B cell (primary cell): Measurements from ENCODE around the gene UTP25. TPM values are rescaled to one million over a fixed set of nuclear protein-coding genes. Genes with fewer than 3 reads are reported as not detected.

ENCODE experiments used
- ATAC-seq: fragments of 200-7000 bp; cut with Tn5 transposase; one replicate; pipeline ENCODE4 v1.10.0; 2021; ENCODE audit warnings: low read depth, mild to moderate bottlenecking, moderate number of reproducible peaks, moderate library complexity
- CTCF ChIA-PET: fragments of 350-600 bp; sonication (Branson Sonifier 250); formaldehyde crosslinking; loops from one replicate; lab custom pipeline; 2021; ENCODE audit warnings: antibody characterized with exemption, inconsistent platforms; lab: Charles Lee
- POLR2A ChIA-PET: fragments of 350-600 bp; sonication (Branson Sonifier 250); formaldehyde crosslinking; loops from one replicate; lab custom pipeline; 2021; ENCODE audit warnings: antibody characterized with exemption; lab: Charles Lee
- DNase-seq: peaks from one replicate; pipeline ENCODE4 v3.0.0; 2013
- H2AFZ ChIP-seq: 2 replicates; pipeline ENCODE4 v1.6.1; 2012; ENCODE audit warnings: mild to moderate bottlenecking, low read depth, low read length; ENCODE audit not compliant: insufficient read depth, poor library complexity, severe bottlenecking
- H3K27ac ChIP-seq, 2 donors: 1 replicate in 1 of 2; 2 replicates in 1 of 2; pipeline ENCODE4 v1.5.1; 2012 to 2013; ENCODE audit warnings: low read length in 2 of 2, mild to moderate bottlenecking in 2 of 2, moderate library complexity in 1 of 2
- H3K27me3 ChIP-seq, 4 experiments: fragments of 200-600 bp in 1 of 4; sonication (generic) in 1 of 4; replicated peaks in 1 of 4; 1 replicate in 2 of 4; 2 replicates in 2 of 4; pipeline versions ENCODE4 v1.6.1 to v1.7.0; 2013 to 2016; ENCODE audit warnings: low read length in 3 of 4, mild to moderate bottlenecking in 2 of 4, mixed read lengths in 1 of 4, moderate library complexity in 1 of 4; ENCODE audit not compliant: insufficient read depth in 4 of 4, control insufficient read depth in 3 of 4; ENCODE audit errors: control extremely low read depth in 1 of 4
- H3K36me3 ChIP-seq, 2 experiments: replicated peaks in 1 of 2; 1 replicate in 1 of 2; 2 replicates in 1 of 2; pipeline versions ENCODE4 v1.6.1 to v1.7.1; 2013; ENCODE audit warnings: low read length in 1 of 2; ENCODE audit not compliant: insufficient read depth in 2 of 2, control insufficient read depth in 1 of 2; ENCODE audit errors: control extremely low read depth in 1 of 2, extremely low read depth in 1 of 2
- H3K4me1 ChIP-seq, 2 donors: fragments of 200-600 bp in 1 of 2; sonication (generic) in 1 of 2; 1 replicate in 1 of 2; 2 replicates in 1 of 2; pipeline versions ENCODE4 v1.5.1 to v1.6.1; 2013 to 2017; ENCODE audit warnings: low read length in 2 of 2; ENCODE audit not compliant: control insufficient read depth in 2 of 2, insufficient read depth in 2 of 2
- H3K4me2 ChIP-seq: replicated peaks from 2 replicates; pipeline ENCODE3; 2012; ENCODE audit warnings: mild to moderate bottlenecking, low read depth, low read length; ENCODE audit not compliant: poor library complexity, severe bottlenecking
- H3K4me3 ChIP-seq, 5 experiments: fragments of 200-600 bp in 1 of 5; sonication (generic) in 1 of 5; 1 replicate in 3 of 5; 2 replicates in 2 of 5; pipeline versions ENCODE4 v1.5.1 to v1.7.0; 2011 to 2016; ENCODE audit warnings: low read length in 4 of 5, mild to moderate bottlenecking in 4 of 5, low read depth in 2 of 5, control low read depth in 1 of 5, moderate library complexity in 1 of 5; ENCODE audit not compliant: insufficient read depth in 1 of 5; ENCODE audit errors: control extremely low read depth in 1 of 5, extremely low read depth in 1 of 5
- H3K79me2 ChIP-seq: fragments of 200-600 bp; sonication (generic); one replicate; pipeline ENCODE4 v1.6.0; 2016; ENCODE audit warnings: low read length; ENCODE audit not compliant: control insufficient read depth, insufficient read depth
- H3K9ac ChIP-seq: fragments of 200-600 bp; sonication (generic); 2 replicates; pipeline ENCODE4 v1.6.1; 2017; ENCODE audit warnings: mild to moderate bottlenecking, low read length, moderate library complexity
- H3K9me3 ChIP-seq, 3 donors: one replicate each; pipeline versions ENCODE4 v1.6.1 to v1.7.1; 2013; ENCODE audit warnings: low read length in 2 of 3; ENCODE audit not compliant: control insufficient read depth in 2 of 3, insufficient read depth in 1 of 3; ENCODE audit errors: control extremely low read depth in 1 of 3
- H4K20me1 ChIP-seq: 2 replicates; pipeline ENCODE4 v1.6.0; 2012; ENCODE audit warnings: mild to moderate bottlenecking, low read length; ENCODE audit not compliant: insufficient read depth, control insufficient read depth, poor library complexity, severe bottlenecking
- H3K27ac Mint-ChIP-seq: one replicate; pipeline ENCODE4 v1.8.0; 2021; ENCODE audit warnings: mixed read lengths
- H3K27me3 Mint-ChIP-seq: one replicate; pipeline ENCODE4 v1.8.0; 2021; ENCODE audit warnings: mixed read lengths
- H3K4me1 Mint-ChIP-seq: one replicate; pipeline ENCODE4 v1.8.0; 2021; ENCODE audit warnings: mixed read lengths
- H3K4me3 Mint-ChIP-seq: one replicate; pipeline ENCODE4 v1.8.0; 2021; ENCODE audit warnings: mixed read lengths
- H3K9me3 Mint-ChIP-seq: one replicate; pipeline ENCODE4 v1.8.0; 2022; ENCODE audit warnings: mixed read lengths; ENCODE audit not compliant: insufficient read depth
- CTCF ChIP-seq: fragments of 200-600 bp; IDR thresholded peaks from one replicate; pipeline ENCODE4 v1.8.0; 2022; ENCODE audit warnings: antibody characterized with exemption, mild to moderate bottlenecking
- EZH2 ChIP-seq: IDR thresholded peaks from 2 replicates; pipeline ENCODE4 v1.6.1; 2012; ENCODE audit warnings: borderline replicate concordance, low read depth, mild to moderate bottlenecking, moderate library complexity, low read length; ENCODE audit not compliant: insufficient read depth, poor library complexity, severe bottlenecking
- WGBS: methylation state at CpG from one replicate; pipeline ENCODE4 v1.1.5; 2013; ENCODE audit warnings: missing lambda C conversion rate; ENCODE audit not compliant: insufficient coverage; 5-methylcytosine and 5-hydroxymethylcytosine counted together
- intact Hi-C: fragments of 100-400 bp; cut with micrococcal nuclease; formaldehyde crosslinking; loops from one replicate; pipeline ENCODE4 v1.10.0; 2022
- polyA plus RNA-seq: library from polyadenylated mRNA; depleted of rRNA; stranded (reverse); fragments of >200 nt; gene quantifications from 2 replicates; pipeline ENCODE4 v1.2.3, GENCODE V29; 2012
- total RNA-seq, 2 donors: library from RNA; stranded (reverse); fragments of 120-200 nt in 1 of 2; gene quantifications; 1 replicate in 1 of 2; 2 replicates in 1 of 2; pipeline versions ENCODE4 v1.2.3 to v1.2.4, GENCODE V29; 2013 to 2022

The UTP25 gene
- total and polyA plus RNA-seq, 2 donors (not counting 1 experiment from before 2014, with no cell fraction given), result 6.2 to 16.6 TPM

GRCh38 chr1:209835782-209836298, 8.1 kb downstream of the UTP25 start:
- ATAC-seq, result no peak
- peaks cover 4% of the 10 kb centered on the region for H3K79me2 ChIP-seq
- peaks cover 2% of the 10 kb centered on the region for H3K4me1 Mint-ChIP-seq

DNA sequence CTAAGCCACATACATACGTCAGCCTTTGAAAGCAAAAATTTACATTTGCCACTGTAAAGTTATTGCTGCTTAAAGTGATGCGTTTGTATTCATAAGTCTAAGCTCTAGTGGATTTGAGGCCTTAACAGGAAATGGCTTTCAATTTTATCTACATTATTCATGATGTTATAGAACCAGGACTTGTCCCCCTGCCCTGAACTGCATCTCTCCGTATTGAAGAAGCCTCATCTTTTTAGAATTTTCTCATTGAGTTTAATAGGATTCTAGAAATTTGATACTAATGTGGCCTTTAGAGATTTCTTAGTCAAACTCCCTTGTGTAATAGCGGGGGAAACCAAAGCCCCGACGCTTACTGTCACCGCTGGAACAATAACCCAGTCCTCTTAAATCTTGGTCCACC, 9.9 kb downstream of the UTP25 start:
- 100% methylated on average over 1 of the region's 7 CpGs for WGBS

More at GRCh38 chr1:209835782-209836298, 8.1 kb downstream of the UTP25 start:
- no peak overlapping the region for H3K4me3 Mint-ChIP-seq
- H4K20me1 ChIP-seq, result peaks cover 27% of the 10 kb centered on the region
- no peaks in the 10 kb centered on the region for H3K9me3 Mint-ChIP-seq
- DNase-seq, result no peak
- H3K36me3 ChIP-seq, result peaks cover 31 to 97% of the 10 kb centered on the region in 2 experiments
- no peak overlapping the region for H3K9ac ChIP-seq
- intact Hi-C loops, result no loop called here
- H3K27ac Mint-ChIP-seq, result no peak overlapping the region
- H3K4me2 ChIP-seq, result no peak overlapping the region
- no peak for TF ChIP-seq EZH2
- H3K27me3 Mint-ChIP-seq, result no peaks in the 10 kb centered on the region
- H3K27ac ChIP-seq, result no peak overlapping the region
- ChIA-PET CTCF (interaction anchor here (0.5 to 1.3 kb wide), 3 partner anchors 13 to 533 kb away, joined by 3 to 6 read pairs (median 4); no protein-coding TSS in a partner anchor), POLR2A (no interaction called here)
- no peaks in the 10 kb centered on the region for H3K27me3 ChIP-seq
- H2AFZ ChIP-seq, result no peak overlapping the region
- H3K9me3 ChIP-seq, result no peaks in the 10 kb centered on the region
- H3K4me1 ChIP-seq, result no peaks in the 10 kb centered on the region
- no peak overlapping the region for H3K4me3 ChIP-seq

More for the DNA sequence above, 9.9 kb downstream of the UTP25 start:
- no peak overlapping the region for H2AFZ ChIP-seq
- H3K36me3 ChIP-seq, result peaks cover 33 to 98% of the 10 kb centered on the region in 2 experiments
- H4K20me1 ChIP-seq, result peaks cover 27% of the 10 kb centered on the region
- peaks cover 2% of the 10 kb centered on the region for H3K79me2 ChIP-seq
- H3K9me3 ChIP-seq, result no peaks in the 10 kb centered on the region
- Mint-ChIP-seq H3K27ac (no peak overlapping the region), H3K27me3 (no peaks in the 10 kb centered on the region), H3K4me1 (no peaks in the 10 kb centered on the region), H3K9me3 (no peaks in the 10 kb centered on the region), H3K4me3 (no peak overlapping the region)
- no peak overlapping the region for H3K9ac ChIP-seq
- H3K4me3 ChIP-seq, result no peak overlapping the region
- DNase-seq (no peak), ATAC-seq (no peak)
- POLR2A ChIA-PET, result no interaction called here
- no peaks in the 10 kb centered on the region for H3K4me1 ChIP-seq
- CTCF ChIA-PET, result no interaction called here
- TF ChIP-seq CTCF (no peak), EZH2 (no peak)
- H3K27ac ChIP-seq, result no peak overlapping the region
- H3K27me3 ChIP-seq, result no peaks in the 10 kb centered on the region
- intact Hi-C loops, result no loop called here
- no peak overlapping the region for H3K4me2 ChIP-seq
